ENCODE measurements around the gene ASTL.

GRCh38 chr2:96167407-96168013 is 29.2 kb upstream of the ASTL start:
- TF ChIP-seq CTCF (IDR thresholded peaks at IDR 0.05; ENCODE audit: insufficient read depth, low read depth, low read length) (no peak), EZH2 (IDR thresholded peaks at IDR 0.05; ENCODE audit: insufficient read depth, low read length) (no peak)

Measured in astrocyte (in vitro differentiated cells and primary cell).